Upper lobe of right lung (tissue), 1 donor: ENCODE data around the gene TDRD1. TPM values are rescaled to one million over a fixed set of nuclear protein-coding genes. Genes with fewer than 3 reads are reported as not detected.
"Not testable (repeated sequence)": the region's sequence is repeated elsewhere in the genome, so short reads cannot be mapped to it uniquely, and the experiment has no call there.

ENCODE experiments used
- ATAC-seq: fragments of 200-7000 bp; cut with Tn5 transposase; one replicate; pipeline ENCODE4 v1.9.1; 2020; ENCODE audit warnings: mild to moderate bottlenecking, moderate library complexity
- DNase-seq: peaks from one replicate; pipeline ENCODE4 v3.0.0-alpha.2; 2020
- H3K27ac ChIP-seq: fragments of 200-600 bp; one replicate; pipeline ENCODE4 v1.8.0; 2022
- H3K27me3 ChIP-seq: fragments of 200-600 bp; one replicate; pipeline ENCODE4 v1.8.0; 2022; ENCODE audit warnings: mild to moderate bottlenecking
- H3K36me3 ChIP-seq: fragments of 200-600 bp; one replicate; pipeline ENCODE4 v1.8.0; 2022
- H3K4me1 ChIP-seq: fragments of 200-600 bp; one replicate; pipeline ENCODE4 v1.8.0; 2022
- H3K4me3 ChIP-seq: fragments of 200-600 bp; one replicate; pipeline ENCODE4 v1.8.0; 2022; ENCODE audit warnings: mild to moderate bottlenecking
- H3K9me3 ChIP-seq: fragments of 200-600 bp; one replicate; pipeline ENCODE4 v1.8.0; 2022
- CTCF ChIP-seq: fragments of 200-600 bp; IDR thresholded peaks from one replicate; pipeline ENCODE4 v1.8.0; 2022; ENCODE audit warnings: antibody characterized with exemption
- intact Hi-C: fragments of 100-400 bp; cut with DNase I; formaldehyde crosslinking; loops from one replicate; pipeline ENCODE4 v1.11.0; 2022
- long read RNA-seq: library from polyadenylated mRNA; unstranded; transcript quantifications from one replicate; pipeline ENCODE4 v2.0.0, GENCODE V29; 2021
- total RNA-seq: library from RNA; stranded (reverse); fragmentation: NEBNext Ultra II Directional; extraction: Animal tissue kit (Norgen Biotek cat#: 25700); gene quantifications from one replicate; pipeline ENCODE4 v1.2.1, GENCODE V29; 2021
- donor health status: DM: no; HTN: yes; CAD: no; lungs with severe emphysema.

TDRD1 gene
- total RNA-seq: 0.14 TPM
- long read RNA-seq: 0 reads

- Histone ChIP-seq H3K4me3 (no peak within 1 kb of the TSS), H3K36me3 (no peaks in the 10 kb centered on the region), H3K9me3 (no peaks in the 10 kb centered on the region), H3K27me3 (no peaks in the 10 kb centered on the region), H3K27ac (no peak within 1 kb of the TSS), H3K4me1 (peaks cover 11% of the 10 kb centered on the region)
- ATAC-seq (no peak), DNase-seq (no peak)
- intact Hi-C loops: no loop called here
- no peak for TF ChIP-seq CTCF
Observed at GRCh38 chr10:114179148-114179547, at the start of gene TDRD1. Gene TDRD1, plus strand, starts transcription at chr10:114179353. Its CDS starts 8,479 bp downstream, at chr10:114187832.

- intact Hi-C loops: no loop called here
- TF ChIP-seq CTCF: no peak
- DNase-seq (no peak), ATAC-seq (no peak)
- H3K4me3 ChIP-seq: no peak overlapping the region
- H3K36me3 ChIP-seq: peaks cover 94% of the 10 kb centered on the region
- no peak overlapping the region for H3K27ac ChIP-seq
- no peaks in the 10 kb centered on the region for H3K4me1 ChIP-seq
- H3K9me3 ChIP-seq: no peaks in the 10 kb centered on the region
- no peaks in the 10 kb centered on the region for H3K27me3 ChIP-seq
Observed at GRCh38 chr10:114131094-114131493, 48.1 kb upstream of the TDRD1 start.

GRCh38 chr10:114135476-114135875, 43.7 kb upstream of the TDRD1 start:
- ATAC-seq: no peak
- peaks cover 73% of the 10 kb centered on the region for H3K36me3 ChIP-seq
- H3K9me3 ChIP-seq: no peaks in the 10 kb centered on the region
- no peaks in the 10 kb centered on the region for H3K4me1 ChIP-seq
- no peaks in the 10 kb centered on the region for H3K27me3 ChIP-seq
- H3K27ac ChIP-seq: no peak overlapping the region
- no peak for DNase-seq
- intact Hi-C loops: no loop called here
- no peak overlapping the region for H3K4me3 ChIP-seq
- no peak for TF ChIP-seq CTCF

- no peak overlapping the region for H3K27ac ChIP-seq
- H3K36me3 ChIP-seq: peaks cover 66% of the 10 kb centered on the region
- DNase-seq (no peak), ATAC-seq (no peak)
- no peak for TF ChIP-seq CTCF
- H3K4me3 ChIP-seq: no peak overlapping the region
- H3K4me1 ChIP-seq: no peaks in the 10 kb centered on the region
- intact Hi-C loops: no loop called here
- H3K27me3 ChIP-seq: no peaks in the 10 kb centered on the region
- no peaks in the 10 kb centered on the region for H3K9me3 ChIP-seq
Observed at GRCh38 chr10:114138581-114138980, 40.6 kb upstream of the TDRD1 start.

- no peak for ATAC-seq
- H3K4me1 ChIP-seq: no peaks in the 10 kb centered on the region
- intact Hi-C loops: no loop called here
- no peaks in the 10 kb centered on the region for H3K9me3 ChIP-seq
- TF ChIP-seq CTCF: no peak
- DNase-seq: no peak
- H3K27ac ChIP-seq: no peak overlapping the region
- no peaks in the 10 kb centered on the region for H3K27me3 ChIP-seq
- H3K4me3 ChIP-seq: no peak overlapping the region
- H3K36me3 ChIP-seq: peaks cover 66% of the 10 kb centered on the region
Observed at GRCh38 chr10:114140036-114140435, 39.1 kb upstream of the TDRD1 start.

- H3K4me1 ChIP-seq, H3K27me3 ChIP-seq, H3K4me3 ChIP-seq, DNase-seq, ATAC-seq, H3K27ac ChIP-seq, intact Hi-C loops, H3K9me3 ChIP-seq: not testable (repeated sequence)
- peaks cover 66% of the 10 kb centered on the region for H3K36me3 ChIP-seq
Observed at GRCh38 chr10:114140827-114141226, 38.3 kb upstream of the TDRD1 start.
